Hippocampal formation (tissue), 2 donors: ENCODE data around the gene TMEM129.
A peak's percentile ranks its signal among the peaks of the same experiment; 100 is the strongest.
"Not testable (repeated sequence)": the region's sequence is repeated elsewhere in the genome, so short reads cannot be mapped to it uniquely, and the experiment has no call there.

ENCODE experiments used
- DNase-seq, 2 donors: peaks; one replicate each; lab custom pipeline; 2025; lab: John Stamatoyannopoulos, UW

The TMEM129 gene

GRCh38 chr4:1695913-1696312 lies 25.2 kb downstream of the TMEM129 start:
- DNase-seq, result no peak

DNA sequence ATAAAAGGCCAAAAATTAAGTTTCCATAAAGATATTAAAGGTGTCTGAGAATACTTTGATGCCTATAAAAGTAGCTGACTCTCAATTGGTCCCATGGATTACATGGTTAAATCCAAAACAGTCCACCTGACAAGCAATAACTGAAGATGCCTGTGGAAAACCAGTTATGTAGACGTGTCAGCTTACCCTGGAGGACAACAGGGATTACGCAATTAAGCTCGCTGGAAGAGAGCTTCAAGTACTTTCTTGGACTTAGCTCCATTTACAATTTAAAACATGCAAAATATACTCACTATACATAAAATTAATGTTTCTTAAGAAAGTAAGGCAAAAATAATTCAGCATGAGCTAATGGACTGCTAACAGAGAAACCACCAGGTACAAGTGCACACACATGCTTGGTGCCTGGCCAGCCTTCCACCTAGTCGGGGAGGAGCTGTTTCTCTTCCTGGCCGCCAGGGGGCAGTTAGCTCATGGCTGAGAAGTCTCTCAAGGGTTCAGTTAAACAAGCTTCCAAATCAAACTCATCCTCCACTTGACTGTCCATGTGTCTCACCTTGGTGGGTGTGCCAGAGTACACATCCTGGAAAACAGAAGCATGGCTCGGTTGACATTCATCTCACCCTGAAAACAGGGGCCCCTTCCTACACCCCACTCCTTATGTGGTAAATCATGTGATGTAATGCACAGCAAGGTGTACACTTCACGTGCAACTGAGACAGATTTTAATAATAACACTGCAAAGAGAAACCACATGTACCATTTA lies 27.8 kb downstream of the TMEM129 start:
- peak; percentile 32 to 59 for DNase-seq

DNA sequence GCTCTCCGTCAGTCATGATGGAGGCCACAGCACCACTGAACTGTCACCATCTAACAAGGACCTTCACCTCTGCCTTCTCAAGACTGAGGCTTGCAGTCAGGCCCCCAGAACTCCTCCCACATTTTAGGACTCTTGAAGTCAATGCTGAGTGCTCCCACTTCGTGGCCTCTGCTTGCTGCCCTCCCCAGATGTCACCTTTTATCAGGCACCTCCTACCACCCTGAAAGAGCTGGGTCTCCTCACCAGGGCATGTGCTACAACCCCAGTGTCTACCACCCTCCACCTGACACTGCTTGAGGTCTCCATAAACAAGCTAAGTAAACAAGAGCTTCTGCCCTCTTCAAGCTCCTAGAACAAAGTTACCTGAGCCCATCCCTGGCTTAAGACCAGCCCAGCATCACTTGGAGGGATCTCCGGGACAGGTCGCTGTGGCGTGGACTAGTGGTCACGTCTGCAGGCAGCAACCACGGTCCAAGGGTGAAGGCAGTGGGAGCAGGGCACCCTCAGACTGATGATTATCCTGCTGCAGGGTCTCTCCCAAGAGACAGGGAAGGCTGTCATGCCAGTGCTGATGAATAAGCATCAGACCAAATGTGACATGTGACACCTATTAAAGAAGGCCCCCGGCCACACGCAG lies 29.3 kb downstream of the TMEM129 start:
- DNase-seq, result no peak

GRCh38 chr4:1690698-1691097 lies 30.4 kb downstream of the TMEM129 start:
- no peak for DNase-seq

DNA sequence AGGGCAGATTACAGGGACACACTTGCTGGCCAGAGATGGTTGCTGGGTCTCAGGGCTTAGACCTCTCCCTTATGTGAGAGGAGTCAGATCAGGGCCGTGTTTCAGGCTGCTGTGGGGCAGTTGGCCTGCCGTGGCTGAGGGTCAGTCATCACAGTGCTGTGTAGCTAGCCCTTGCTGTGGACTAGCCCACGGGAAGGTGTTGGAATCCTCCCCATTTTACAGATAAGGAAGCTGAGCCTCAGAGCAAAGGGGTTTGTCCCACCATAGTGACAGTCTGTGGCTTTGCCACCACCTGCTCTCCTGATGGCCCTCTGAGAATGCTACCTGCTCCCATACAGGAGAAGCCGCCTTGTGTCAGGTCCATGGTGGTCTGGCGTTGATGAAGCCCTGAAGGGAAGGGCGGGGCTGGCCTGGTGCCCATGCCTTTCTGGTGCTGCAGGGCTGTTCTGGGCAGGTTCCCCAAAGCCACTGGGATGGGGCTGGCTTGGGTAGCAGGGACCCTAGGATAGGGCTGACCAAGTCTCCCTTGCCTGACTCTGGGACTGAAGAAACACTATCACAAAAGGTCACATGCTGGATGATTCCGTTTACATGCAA lies 34.6 kb downstream of the TMEM129 start:
- no peak for DNase-seq

DNA sequence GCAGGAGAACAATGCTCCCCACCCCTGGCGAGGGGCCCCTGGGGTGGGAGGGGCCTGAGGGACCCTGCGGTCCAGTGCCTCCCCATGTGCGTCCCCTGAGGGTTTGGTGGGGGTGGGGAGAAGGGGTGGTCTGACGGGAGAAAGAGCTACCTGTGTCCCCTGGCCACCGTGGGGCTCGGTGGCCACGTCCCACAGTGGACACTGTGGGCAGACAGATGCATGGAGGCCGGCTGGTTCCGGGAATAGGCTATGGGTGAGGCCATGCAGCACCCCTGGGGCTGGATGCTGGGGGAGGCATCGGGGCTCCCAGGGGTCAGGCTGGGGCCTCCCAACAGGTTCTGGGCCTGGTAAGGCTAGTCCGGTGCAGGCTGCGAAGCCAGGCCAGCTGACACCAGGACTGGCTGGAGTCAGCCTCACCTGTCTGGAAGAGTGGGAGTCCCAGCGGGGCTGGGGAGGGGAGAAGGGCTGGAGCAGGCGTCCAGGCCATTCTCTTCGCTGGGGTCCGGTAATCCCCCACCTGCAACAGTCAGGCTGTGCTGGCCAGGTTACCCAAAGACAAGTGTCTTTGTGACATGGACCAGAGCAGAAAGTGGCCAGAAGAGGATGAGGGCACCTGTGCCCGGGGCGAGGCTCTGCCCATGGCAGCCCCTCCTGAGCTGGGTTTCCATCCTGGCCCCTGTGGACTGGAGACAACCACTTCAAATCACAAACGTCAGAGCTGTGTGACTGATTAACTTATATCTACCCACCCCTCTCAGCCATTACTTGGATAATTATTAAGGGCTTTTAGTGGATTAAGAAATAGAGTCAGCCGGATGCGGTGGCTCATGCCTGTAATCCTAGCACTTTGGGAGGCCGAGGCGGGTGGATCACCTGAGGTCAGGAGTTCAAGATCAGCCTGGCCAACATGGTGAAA lies 35.6 kb downstream of the TMEM129 start:
- no peak for DNase-seq

GRCh38 chr4:1684506-1685234 lies 36.5 kb downstream of the TMEM129 start:
- DNase-seq, result no peak

DNA sequence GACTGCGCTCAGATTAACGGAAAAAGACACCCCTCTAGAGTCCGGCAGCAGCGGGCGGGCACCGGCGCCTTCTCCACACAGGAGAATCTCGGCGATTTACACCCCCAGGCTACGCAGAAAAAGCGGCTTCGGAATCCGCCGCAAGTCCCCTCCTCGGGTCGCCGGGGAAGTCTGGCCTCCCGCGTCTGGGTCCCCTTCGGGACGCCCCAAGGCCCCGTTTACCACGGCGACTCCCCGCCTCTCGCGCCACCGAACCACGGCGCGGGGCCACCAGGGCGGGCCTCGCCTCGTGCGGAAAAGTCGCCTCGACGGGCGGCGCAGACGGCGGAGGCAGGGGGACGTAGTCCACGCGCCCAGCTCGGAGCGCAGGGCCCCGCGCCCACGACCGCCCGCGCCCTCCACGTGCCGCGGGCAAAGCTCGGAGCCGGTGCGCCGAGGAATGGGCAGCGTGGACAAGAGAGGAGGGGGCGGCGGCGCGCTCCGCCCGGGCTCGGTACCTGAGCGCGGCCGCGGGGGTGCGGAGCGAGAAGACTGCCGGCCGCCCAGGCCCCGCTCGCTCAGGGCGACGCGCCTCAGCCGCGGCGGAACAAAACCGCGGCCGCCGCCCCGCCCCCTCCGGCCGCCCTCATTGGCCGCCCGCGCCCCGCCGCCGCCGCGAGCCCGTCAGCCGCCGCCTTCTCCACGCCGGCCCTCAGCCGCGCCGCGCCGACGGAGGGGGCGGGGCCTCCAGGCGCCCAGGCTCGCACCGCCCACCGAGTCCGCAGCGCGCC lies 37.2 kb downstream of the TMEM129 start, which contains the start of gene FAM53A:
FAM53A (minus strand) TSS at position 578 of the 770 bp plus-strand sequence. CDS start 15,572 bp downstream, outside the sequence.
- peak; percentile 50 to 86 for DNase-seq

DNA sequence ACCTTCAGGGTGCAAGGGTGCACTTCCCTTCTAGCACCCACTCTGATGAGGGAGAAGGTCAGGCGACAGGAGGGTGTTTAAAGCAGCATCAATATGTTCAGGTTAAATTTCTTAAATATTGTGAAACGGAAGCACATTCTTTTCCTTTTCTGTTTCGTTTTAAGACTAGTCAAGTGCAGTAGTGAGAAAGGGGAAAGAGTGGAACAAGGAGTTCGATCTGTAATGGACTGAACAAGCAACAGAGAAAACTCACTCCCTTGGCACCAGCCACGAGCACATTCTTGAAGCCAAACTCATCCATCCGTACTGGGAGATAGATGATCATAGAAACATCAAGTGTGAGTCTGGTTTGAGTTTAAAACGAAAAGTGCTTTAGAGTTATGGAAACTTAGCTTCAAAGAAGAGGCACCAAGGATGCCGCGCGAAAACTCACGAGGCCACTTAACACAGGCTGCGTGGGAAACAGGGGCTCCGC lies 37.8 kb downstream of the TMEM129 start:
- no peak for DNase-seq

GRCh38 chr4:1682860-1683259 lies 38.3 kb downstream of the TMEM129 start:
- no peak for DNase-seq

DNA sequence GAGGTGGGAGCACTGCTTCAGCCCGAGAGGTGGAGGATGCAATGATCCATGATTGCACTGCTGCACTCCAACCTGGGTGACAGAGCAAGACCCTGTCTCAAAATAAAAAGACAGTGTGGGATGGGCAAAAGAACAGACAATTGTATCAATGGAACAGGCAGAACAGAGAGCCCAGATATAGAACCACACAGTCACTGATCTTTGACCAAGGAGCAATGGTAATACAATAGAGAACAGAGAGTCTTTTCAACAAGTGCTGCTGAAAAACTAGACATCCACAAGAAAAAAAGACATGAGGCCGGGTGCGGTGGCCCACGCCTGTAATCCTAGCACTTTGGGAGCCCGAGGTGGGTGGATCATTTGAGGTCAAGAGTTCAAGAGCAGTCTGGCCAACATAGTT lies 42.9 kb downstream of the TMEM129 start:
- no peak for DNase-seq

- DNase-seq, result no peak
Observed at GRCh38 chr4:1676605-1677525, 44.3 kb downstream of the TMEM129 start.

DNA sequence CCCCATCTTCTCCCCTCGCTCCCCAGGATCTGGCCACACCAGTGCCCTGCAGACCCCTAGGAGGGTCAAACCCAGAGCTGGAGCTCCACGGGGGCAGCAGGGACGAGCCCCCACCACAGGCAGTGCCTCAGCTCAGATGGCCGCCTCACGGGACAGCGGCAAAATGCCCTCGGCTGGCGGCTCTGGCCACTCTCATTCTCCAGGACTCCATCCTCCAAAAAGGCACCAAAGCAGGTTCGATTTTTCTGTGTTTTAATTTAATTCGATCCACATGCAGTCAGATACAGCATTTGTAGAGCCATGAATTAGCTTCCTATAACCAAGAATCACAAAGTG lies 45.4 kb downstream of the TMEM129 start:
- DNase-seq, result no peak

- DNase-seq, result no peak
Observed at GRCh38 chr4:1675136-1675801, 45.9 kb downstream of the TMEM129 start.

DNA sequence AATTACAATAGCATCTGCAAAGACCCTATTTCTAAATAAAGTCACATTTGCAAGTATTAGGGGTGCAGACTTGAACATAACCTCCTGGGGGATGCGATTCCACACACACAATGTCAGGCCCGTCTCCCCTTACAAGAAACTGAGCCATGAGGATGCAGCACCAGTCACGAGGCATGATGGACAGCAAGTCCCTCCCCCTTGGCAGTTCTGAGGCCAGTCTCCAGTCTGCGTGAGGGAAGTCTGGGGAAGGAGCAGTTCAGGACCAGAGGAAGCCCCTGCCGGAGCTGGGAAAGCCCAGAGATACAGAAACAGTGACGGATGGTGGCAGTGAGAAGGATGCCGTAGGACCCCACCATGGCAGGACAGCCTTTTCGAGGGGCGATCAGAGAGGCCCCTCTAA lies 46.4 kb downstream of the TMEM129 start:
- peak in 1 of 2 donors; percentile 21 for DNase-seq

DNA sequence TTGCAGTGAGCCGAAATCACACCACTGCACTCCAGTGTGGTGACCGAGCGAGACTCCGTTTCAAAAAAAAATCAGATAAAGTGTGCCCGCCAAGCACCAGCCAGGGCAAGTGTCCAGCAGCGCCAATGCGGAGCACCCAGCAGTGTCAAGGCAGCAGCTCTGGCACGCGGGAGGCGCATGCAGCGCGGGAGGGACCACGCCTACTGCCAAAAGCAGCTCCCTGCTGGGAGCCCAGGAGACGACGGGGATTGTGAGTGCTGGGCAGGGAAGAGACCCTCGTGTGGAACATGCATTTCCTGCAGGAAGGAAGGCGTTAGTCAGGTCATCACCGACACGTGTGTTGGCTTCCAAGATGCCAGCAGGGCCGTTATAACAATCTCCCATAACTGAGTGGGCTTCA lies 47.5 kb downstream of the TMEM129 start:
- no peak for DNase-seq

GRCh38 chr4:1671011-1671410 lies 50.1 kb downstream of the TMEM129 start:
- DNase-seq, result not testable (repeated sequence)

DNA sequence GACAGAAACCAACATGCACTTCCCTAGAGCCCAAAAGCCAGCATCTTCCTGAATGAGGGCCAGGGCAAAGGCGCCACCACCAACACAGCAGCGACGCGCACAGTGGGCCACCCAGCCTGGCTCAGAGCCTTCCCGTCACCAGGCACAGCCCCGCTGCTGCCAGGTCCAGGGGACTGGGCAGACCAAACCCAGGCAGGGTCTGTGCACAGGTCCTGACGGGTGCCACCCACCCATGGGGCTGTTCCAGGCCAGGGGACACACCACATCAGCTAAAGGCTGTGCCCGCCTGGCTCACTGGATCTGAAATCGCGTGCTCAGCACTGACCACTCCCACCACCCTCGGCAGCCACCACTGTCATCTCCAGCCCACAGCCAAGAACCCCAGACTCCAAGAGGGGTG lies 50.8 kb downstream of the TMEM129 start:
- DNase-seq, result no peak

DNA sequence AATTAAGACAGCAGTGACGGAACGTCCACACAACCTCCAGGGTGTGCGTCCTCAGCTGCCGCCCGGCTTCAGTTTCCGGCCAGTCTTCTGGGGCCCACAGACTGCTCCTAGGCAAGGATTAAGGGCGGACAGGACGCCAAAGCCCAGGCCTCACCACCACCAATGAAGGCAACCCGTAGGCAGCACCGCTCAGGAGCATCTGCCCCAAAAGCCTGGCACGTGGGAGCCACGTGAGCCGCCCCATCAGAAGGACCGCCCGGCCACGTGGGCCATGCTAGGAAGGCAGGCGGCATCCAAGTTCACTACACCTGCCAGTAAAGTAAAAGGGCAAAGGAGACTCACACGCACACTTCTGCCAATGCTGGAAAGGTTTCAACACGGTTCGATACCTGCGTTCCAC lies 51.3 kb downstream of the TMEM129 start:
- no peak for DNase-seq
